Activated B cell treated with CpG ODN at 0.5 μM for 24 hours (primary cell): ENCODE measurements around the gene CTNNA1. TPM values are rescaled to one million over a fixed set of nuclear protein-coding genes. Genes with fewer than 3 reads are reported as not detected.

Source experiments
- ATAC-seq: fragments of 200-7000 bp; cut with Tn5 transposase; one replicate; pipeline ENCODE4 v1.10.0; 2021; ENCODE audit warnings: low read depth, mild to moderate bottlenecking, moderate library complexity
- CTCF ChIA-PET: fragments of 350-600 bp; sonication (Branson Sonifier 250); formaldehyde crosslinking; loops from one replicate; lab custom pipeline; 2021; ENCODE audit warnings: antibody characterized with exemption; lab: Charles Lee
- POLR2A ChIA-PET: fragments of 350-600 bp; sonication (Branson Sonifier 250); formaldehyde crosslinking; loops from one replicate; lab custom pipeline; 2021; ENCODE audit warnings: antibody characterized with exemption; lab: Charles Lee
- DNase-seq: peaks from one replicate; pipeline ENCODE4 v3.0.0; 2022
- H3K27ac Mint-ChIP-seq: one replicate; pipeline ENCODE4 v1.8.0; 2020; ENCODE audit warnings: mixed read lengths
- H3K27me3 Mint-ChIP-seq: one replicate; pipeline ENCODE4 v1.8.0; 2021; ENCODE audit warnings: mixed read lengths
- H3K36me3 Mint-ChIP-seq: one replicate; pipeline ENCODE4 v1.8.0; 2021; ENCODE audit warnings: low read depth, mixed read lengths
- H3K4me1 Mint-ChIP-seq: one replicate; pipeline ENCODE4 v1.8.0; 2021; ENCODE audit warnings: mixed read lengths
- H3K4me3 Mint-ChIP-seq: one replicate; pipeline ENCODE4 v1.8.0; 2020; ENCODE audit warnings: mild to moderate bottlenecking, mixed read lengths
- H3K9me3 Mint-ChIP-seq: one replicate; pipeline ENCODE4 v1.8.0; 2020; ENCODE audit warnings: mixed read lengths
- intact Hi-C: fragments of 100-400 bp; cut with micrococcal nuclease; formaldehyde crosslinking; loops from one replicate; pipeline ENCODE4 v1.15.1; 2024
- total RNA-seq: library from RNA; stranded (reverse); gene quantifications from 2 replicates; pipeline ENCODE4 v1.2.3, GENCODE V29; 2022
- TF ChIP-seq, protein P1 (sequence below): fragments of 200-600 bp; IDR thresholded peaks from one replicate; pipeline ENCODE4 v1.8.0; 2022; ENCODE audit warnings: antibody characterized with exemption, mild to moderate bottlenecking

The CTNNA1 gene
- total RNA-seq, 1 donor from 2014 or later = 76.0 TPM

- Mint-ChIP-seq H3K27ac (no peak overlapping the region), H3K36me3 (peaks cover 75% of the 10 kb centered on the region), H3K27me3 (no peaks in the 10 kb centered on the region), H3K4me3 (no peak overlapping the region), H3K9me3 (no peaks in the 10 kb centered on the region), H3K4me1 (no peaks in the 10 kb centered on the region)
- DNase-seq = no peak
- intact Hi-C loops = no loop called here
- POLR2A ChIA-PET = no interaction called here
- no peak for ATAC-seq
- TF ChIP-seq, protein P1, sequence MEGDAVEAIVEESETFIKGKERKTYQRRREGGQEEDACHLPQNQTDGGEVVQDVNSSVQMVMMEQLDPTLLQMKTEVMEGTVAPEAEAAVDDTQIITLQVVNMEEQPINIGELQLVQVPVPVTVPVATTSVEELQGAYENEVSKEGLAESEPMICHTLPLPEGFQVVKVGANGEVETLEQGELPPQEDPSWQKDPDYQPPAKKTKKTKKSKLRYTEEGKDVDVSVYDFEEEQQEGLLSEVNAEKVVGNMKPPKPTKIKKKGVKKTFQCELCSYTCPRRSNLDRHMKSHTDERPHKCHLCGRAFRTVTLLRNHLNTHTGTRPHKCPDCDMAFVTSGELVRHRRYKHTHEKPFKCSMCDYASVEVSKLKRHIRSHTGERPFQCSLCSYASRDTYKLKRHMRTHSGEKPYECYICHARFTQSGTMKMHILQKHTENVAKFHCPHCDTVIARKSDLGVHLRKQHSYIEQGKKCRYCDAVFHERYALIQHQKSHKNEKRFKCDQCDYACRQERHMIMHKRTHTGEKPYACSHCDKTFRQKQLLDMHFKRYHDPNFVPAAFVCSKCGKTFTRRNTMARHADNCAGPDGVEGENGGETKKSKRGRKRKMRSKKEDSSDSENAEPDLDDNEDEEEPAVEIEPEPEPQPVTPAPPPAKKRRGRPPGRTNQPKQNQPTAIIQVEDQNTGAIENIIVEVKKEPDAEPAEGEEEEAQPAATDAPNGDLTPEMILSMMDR = no peak
- CTCF ChIA-PET = no interaction called here
These were observed 173.0 kb downstream of the CTNNA1 start for GRCh38 chr5:138926257-138926656.

- CTCF ChIA-PET = no interaction called here
- Mint-ChIP-seq H3K4me1 (no peaks in the 10 kb centered on the region), H3K9me3 (no peaks in the 10 kb centered on the region), H3K4me3 (no peak overlapping the region), H3K36me3 (peaks cover 80% of the 10 kb centered on the region), H3K27ac (no peak overlapping the region), H3K27me3 (no peaks in the 10 kb centered on the region)
- TF ChIP-seq, protein P1 = no peak
- POLR2A ChIA-PET = no interaction called here
- intact Hi-C loops = no loop called here
- no peak for ATAC-seq
- no peak for DNase-seq
These were observed 173.6 kb downstream of the CTNNA1 start for GRCh38 chr5:138926688-138927448.

- DNase-seq = no peak
- intact Hi-C loops = no loop called here
- POLR2A ChIA-PET = no interaction called here
- TF ChIP-seq, protein P1 = no peak
- H3K27me3 Mint-ChIP-seq = no peaks in the 10 kb centered on the region
- no peak for ATAC-seq
- CTCF ChIA-PET = no interaction called here
- no peak overlapping the region for H3K4me3 Mint-ChIP-seq
- no peaks in the 10 kb centered on the region for H3K4me1 Mint-ChIP-seq
- no peaks in the 10 kb centered on the region for H3K9me3 Mint-ChIP-seq
- peaks cover 84% of the 10 kb centered on the region for H3K36me3 Mint-ChIP-seq
- no peak overlapping the region for H3K27ac Mint-ChIP-seq
These were observed 174.3 kb downstream of the CTNNA1 start for GRCh38 chr5:138927544-138927943.

DNA sequence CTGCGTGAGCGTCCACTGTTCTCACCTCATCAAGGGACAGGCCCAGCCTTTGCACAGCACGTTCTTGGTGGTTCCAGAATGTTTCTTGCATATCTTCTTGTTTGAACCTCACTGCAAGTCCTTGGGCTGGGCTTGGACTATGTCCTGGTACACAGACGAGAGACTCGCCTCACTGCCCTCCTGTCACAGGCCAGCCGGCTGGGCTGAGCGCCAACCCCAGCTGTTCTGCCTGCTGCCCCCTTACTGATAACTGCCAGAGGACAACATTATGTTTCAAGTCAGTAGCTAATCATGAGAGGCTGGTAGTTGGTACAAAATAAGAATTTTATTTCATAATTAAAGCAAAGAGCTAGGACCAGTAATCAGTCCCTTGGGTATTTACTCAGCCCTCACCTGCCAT, 174.8 kb downstream of the CTNNA1 start:
- ATAC-seq (no peak), DNase-seq (no peak)
- intact Hi-C loops = no loop called here
- peaks cover 89% of the 10 kb centered on the region for H3K36me3 Mint-ChIP-seq
- H3K27me3 Mint-ChIP-seq = no peaks in the 10 kb centered on the region
- no peak overlapping the region for H3K4me3 Mint-ChIP-seq
- TF ChIP-seq, protein P1 = no peak
- ChIA-PET POLR2A (no interaction called here), CTCF (no interaction called here)
- no peak overlapping the region for H3K27ac Mint-ChIP-seq
- H3K4me1 Mint-ChIP-seq = no peaks in the 10 kb centered on the region
- H3K9me3 Mint-ChIP-seq = no peaks in the 10 kb centered on the region

DNA sequence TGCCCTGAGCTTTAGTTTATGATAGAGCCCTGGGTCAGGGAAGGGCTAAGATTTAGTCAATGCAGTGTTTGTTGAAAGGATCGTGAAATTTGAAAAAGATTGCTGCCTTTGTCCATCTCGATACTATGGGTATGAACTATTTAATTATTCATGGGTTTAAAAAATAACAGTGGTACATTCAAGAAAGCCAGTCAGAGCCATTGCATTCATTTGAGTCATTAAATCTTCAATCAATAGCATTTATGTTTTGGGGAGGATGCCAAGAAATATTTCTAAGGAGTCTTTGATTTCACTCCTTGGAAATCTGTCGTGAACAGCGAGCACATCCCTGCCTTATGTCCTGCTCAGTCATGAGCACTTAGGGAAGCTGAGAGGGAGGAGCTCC, 176.3 kb downstream of the CTNNA1 start:
- Mint-ChIP-seq H3K27me3 (no peaks in the 10 kb centered on the region), H3K4me3 (no peak overlapping the region), H3K4me1 (no peaks in the 10 kb centered on the region), H3K27ac (no peak overlapping the region), H3K36me3 (peaks cover 88% of the 10 kb centered on the region), H3K9me3 (no peaks in the 10 kb centered on the region)
- ChIA-PET POLR2A (no interaction called here), CTCF (no interaction called here)
- TF ChIP-seq, protein P1 = no peak
- DNase-seq (no peak), ATAC-seq (no peak)
- intact Hi-C loops = no loop called here
